Suprapubic skin (tissue), 4 donors: ENCODE results near the gene COBLL1. TPM values are rescaled to one million over a fixed set of nuclear protein-coding genes. Genes with fewer than 3 reads are reported as not detected.
A peak's percentile ranks its signal among the peaks of the same experiment; 100 is the strongest.

Experiments
- DNase-seq, 2 donors: peaks; one replicate each; pipeline ENCODE4 v3.0.0-alpha.2; 2019; ENCODE audit warnings: low spot score in 2 of 2
- H3K27ac ChIP-seq: fragments of 200-600 bp; sonication (generic); one replicate; pipeline ENCODE4 v1.5.1; 2019
- H3K27me3 ChIP-seq: fragments of 200-600 bp; sonication (generic); one replicate; pipeline ENCODE4 v1.5.1; 2019
- H3K36me3 ChIP-seq: fragments of 200-600 bp; sonication (generic); one replicate; pipeline ENCODE4 v1.5.1; 2019
- H3K4me1 ChIP-seq: fragments of 200-600 bp; sonication (generic); one replicate; pipeline ENCODE4 v1.5.1; 2019
- H3K4me3 ChIP-seq: fragments of 200-600 bp; sonication (generic); one replicate; pipeline ENCODE4 v1.5.1; 2019; ENCODE audit warnings: mild to moderate bottlenecking
- H3K9me3 ChIP-seq: fragments of 200-600 bp; sonication (generic); one replicate; pipeline ENCODE4 v1.5.1; 2019
- CTCF ChIP-seq, 2 donors: fragments of 200-600 bp in 1 of 2; fragments of 450-650 bp in 1 of 2; sonication (generic) in 1 of 2; IDR thresholded peaks; one replicate each; pipeline ENCODE4 v1.5.1; 2016 to 2019; ENCODE audit warnings: antibody characterized with exemption in 2 of 2, mild to moderate bottlenecking in 1 of 2, moderate library complexity in 1 of 2
- EP300 ChIP-seq: sonication (generic); formaldehyde crosslinking; IDR thresholded peaks from one replicate; pipeline ENCODE4 v1.6.1; 2017; ENCODE audit warnings: antibody characterized with exemption
- POLR2A ChIP-seq, 2 donors: fragments of 450-650 bp; IDR thresholded peaks; one replicate each; pipeline ENCODE4 v1.6.1; 2017; ENCODE audit warnings: antibody characterized with exemption in 2 of 2, mild to moderate bottlenecking in 2 of 2, moderate library complexity in 2 of 2
- POLR2AphosphoS5 ChIP-seq, 3 donors: sonication (generic); formaldehyde crosslinking; IDR thresholded peaks; one replicate each; pipeline ENCODE4 v1.6.1; 2017; ENCODE audit warnings: antibody characterized with exemption in 3 of 3
- WGBS: methylation state at CpG from one replicate; pipeline ENCODE4 v1.1.5; 2018; 5-methylcytosine and 5-hydroxymethylcytosine counted together
- total RNA-seq, 4 donors: library from RNA; depleted of rRNA; stranded (reverse); fragments of >200 nt; gene quantifications; one replicate each; pipeline ENCODE4 v1.1.0, GENCODE V29; 2016

The COBLL1 gene
- total RNA-seq, 4 donors from 2014 or later, result 36.2 to 170 (median 61.0) TPM

GRCh38 chr2:164881524-164881923 lies 39.9 kb upstream of the COBLL1 start:
- TF ChIP-seq POLR2AphosphoS5 (IDR thresholded peaks at IDR 0.05) (no peak), CTCF (IDR thresholded peaks at IDR 0.05) (no peak), EP300 (no peak), POLR2A (IDR thresholded peaks at IDR 0.05) (no peak)
- no peak for DNase-seq
- Histone ChIP-seq H3K4me1 (no peaks in the 10 kb centered on the region), H3K9me3 (no peaks in the 10 kb centered on the region), H3K4me3 (no peak overlapping the region), H3K27ac (peak overlapping the region; percentile 24), H3K27me3 (no peaks in the 10 kb centered on the region), H3K36me3 (no peaks in the 10 kb centered on the region)
- WGBS, result 76% methylated on average over 1 of the region's 1 CpG

GRCh38 chr2:164879901-164880535 lies 38.4 kb upstream of the COBLL1 start:
- Histone ChIP-seq H3K36me3 (no peaks in the 10 kb centered on the region), H3K4me3 (no peak overlapping the region), H3K27ac (no peak overlapping the region), H3K9me3 (no peaks in the 10 kb centered on the region), H3K4me1 (no peaks in the 10 kb centered on the region), H3K27me3 (no peaks in the 10 kb centered on the region)
- DNase-seq, result no peak
- 71% methylated on average over 2 of the region's 2 CpGs for WGBS
- TF ChIP-seq POLR2A (IDR thresholded peaks at IDR 0.05) (no peak), POLR2AphosphoS5 (IDR thresholded peaks at IDR 0.05) (no peak), CTCF (IDR thresholded peaks at IDR 0.05) (no peak), EP300 (no peak)

GRCh38 chr2:164877927-164878326 lies 36.3 kb upstream of the COBLL1 start:
- H3K36me3 ChIP-seq, result no peaks in the 10 kb centered on the region
- H3K27ac ChIP-seq, result no peak overlapping the region
- H3K27me3 ChIP-seq, result no peaks in the 10 kb centered on the region
- DNase-seq, result no peak
- H3K9me3 ChIP-seq, result no peaks in the 10 kb centered on the region
- H3K4me1 ChIP-seq, result peaks cover 3% of the 10 kb centered on the region
- TF ChIP-seq POLR2A (IDR thresholded peaks at IDR 0.05) (no peak), POLR2AphosphoS5 (IDR thresholded peaks at IDR 0.05) (no peak), EP300 (no peak), CTCF (IDR thresholded peaks at IDR 0.05) (no peak)
- no peak overlapping the region for H3K4me3 ChIP-seq

- H3K36me3 ChIP-seq, result no peaks in the 10 kb centered on the region
- no peak for TF ChIP-seq POLR2A (IDR thresholded peaks at IDR 0.05)
- no peak for TF ChIP-seq CTCF (IDR thresholded peaks at IDR 0.05)
- TF ChIP-seq POLR2AphosphoS5 (IDR thresholded peaks at IDR 0.05), result no peak
- no peak for TF ChIP-seq EP300
- no peaks in the 10 kb centered on the region for H3K27me3 ChIP-seq
- no peak overlapping the region for H3K27ac ChIP-seq
- 93% methylated on average over 4 of the region's 4 CpGs for WGBS
- H3K4me3 ChIP-seq, result no peak overlapping the region
- DNase-seq, result no peak
- no peaks in the 10 kb centered on the region for H3K9me3 ChIP-seq
- peaks cover 4% of the 10 kb centered on the region for H3K4me1 ChIP-seq
These were observed 35.5 kb upstream of the COBLL1 start for GRCh38 chr2:164877169-164877568.

- TF ChIP-seq POLR2AphosphoS5 (IDR thresholded peaks at IDR 0.05) (no peak), EP300 (no peak)
- WGBS, result 94% methylated on average over 10 of the region's 10 CpGs
- Histone ChIP-seq H3K4me3 (no peak overlapping the region), H3K36me3 (no peaks in the 10 kb centered on the region), H3K9me3 (no peaks in the 10 kb centered on the region), H3K4me1 (peaks cover 4% of the 10 kb centered on the region), H3K27me3 (no peaks in the 10 kb centered on the region), H3K27ac (no peak overlapping the region)
- no peak for DNase-seq
These were observed 33.9 kb upstream of the COBLL1 start for GRCh38 chr2:164875334-164876205.
